ENCODE data around the gene NLN.

DNA sequence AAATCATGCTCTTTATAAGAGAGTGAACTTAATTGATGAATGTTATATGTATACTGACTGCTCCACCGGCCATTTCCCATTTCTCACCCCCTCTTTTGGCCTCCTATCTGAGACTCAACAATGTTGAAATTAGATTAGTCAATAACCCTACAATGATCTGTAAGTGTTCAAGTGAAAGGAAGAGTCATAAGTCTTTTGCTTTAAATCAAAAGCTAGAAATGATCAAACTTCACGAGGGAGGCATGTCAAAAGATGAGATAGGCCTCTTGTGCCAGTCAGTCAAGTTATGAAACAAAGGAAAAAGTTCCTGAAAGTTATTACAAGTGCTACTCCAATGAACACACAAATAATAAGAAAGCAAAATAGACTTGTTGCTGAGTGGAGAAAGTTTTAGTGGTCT is 83.1 kb downstream of the NLN start:
- TF ChIP-seq CTCF (IDR thresholded peaks at IDR 0.05) (no peak), POLR2A (IDR thresholded peaks at IDR 0.05) (no peak)

All from adrenal gland (tissue), 5 donors.